ENCODE data around the gene CCDC33. TPM values are rescaled to one million over a fixed set of nuclear protein-coding genes. Genes with fewer than 3 reads are reported as not detected.

The CCDC33 gene
- total and polyA plus RNA-seq, 2 experiments from 2014 or later: 0.63 to 0.86 TPM

DNA sequence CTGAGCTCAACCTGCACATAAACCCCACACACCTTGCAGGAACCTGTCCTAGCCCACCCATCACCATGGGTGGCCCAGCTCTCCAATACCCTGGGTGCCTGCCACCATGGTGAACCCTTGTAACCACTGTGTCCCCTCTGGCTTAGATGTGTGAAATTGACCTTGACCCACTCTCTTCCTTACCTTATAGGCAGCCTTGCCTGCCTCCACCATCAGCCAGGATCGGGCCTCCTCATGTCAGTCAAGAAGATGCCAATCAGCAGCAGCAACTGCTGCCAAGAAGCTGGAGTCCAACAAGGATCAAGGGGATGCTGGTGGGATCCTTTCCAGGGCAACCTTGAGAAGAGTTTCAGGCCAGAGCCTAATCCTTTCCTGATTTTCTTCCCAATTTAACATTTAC is 140.1 kb downstream of the CCDC33 start:
- Histone ChIP-seq H2AFZ (no peak overlapping the region), H3K27ac (no peak overlapping the region), H3K4me1 (ENCODE audit: insufficient read depth) (no peaks in the 10 kb centered on the region), H3K27me3 (no peaks in the 10 kb centered on the region), H3K4me3 (no peak overlapping the region), H3K79me2 (no peaks in the 10 kb centered on the region), H3K36me3 (replicated peaks; ENCODE audit: insufficient read depth, low read depth) (no peaks in the 10 kb centered on the region), H4K20me1 (ENCODE audit: insufficient read depth, poor library complexity, severe bottlenecking) (no peaks in the 10 kb centered on the region), H3K4me2 (no peak overlapping the region), H3K9me3 (ENCODE audit: low read depth) (no peaks in the 10 kb centered on the region), H3K9me2 (replicated peaks; ENCODE audit: insufficient read depth) (no peaks in the 10 kb centered on the region)
- WGBS (ENCODE audit: low lambda C conversion rate, missing lambda C conversion rate): 86% methylated on average over 1 of the region's 1 CpG
- TF ChIP-seq CTCF (IDR thresholded peaks at IDR 0.05; ENCODE audit: poor library complexity): no peak
- no peak for TF ChIP-seq EZH2phosphoT487 (IDR thresholded peaks at IDR 0.05; ENCODE audit: low read depth, severe bottlenecking, unreplicated experiment)
- TF ChIP-seq EZH2 (IDR thresholded peaks at IDR 0.05; ENCODE audit: borderline replicate concordance): no peak
- no peak for DNase-seq (ENCODE audit: low spot score)

DNA sequence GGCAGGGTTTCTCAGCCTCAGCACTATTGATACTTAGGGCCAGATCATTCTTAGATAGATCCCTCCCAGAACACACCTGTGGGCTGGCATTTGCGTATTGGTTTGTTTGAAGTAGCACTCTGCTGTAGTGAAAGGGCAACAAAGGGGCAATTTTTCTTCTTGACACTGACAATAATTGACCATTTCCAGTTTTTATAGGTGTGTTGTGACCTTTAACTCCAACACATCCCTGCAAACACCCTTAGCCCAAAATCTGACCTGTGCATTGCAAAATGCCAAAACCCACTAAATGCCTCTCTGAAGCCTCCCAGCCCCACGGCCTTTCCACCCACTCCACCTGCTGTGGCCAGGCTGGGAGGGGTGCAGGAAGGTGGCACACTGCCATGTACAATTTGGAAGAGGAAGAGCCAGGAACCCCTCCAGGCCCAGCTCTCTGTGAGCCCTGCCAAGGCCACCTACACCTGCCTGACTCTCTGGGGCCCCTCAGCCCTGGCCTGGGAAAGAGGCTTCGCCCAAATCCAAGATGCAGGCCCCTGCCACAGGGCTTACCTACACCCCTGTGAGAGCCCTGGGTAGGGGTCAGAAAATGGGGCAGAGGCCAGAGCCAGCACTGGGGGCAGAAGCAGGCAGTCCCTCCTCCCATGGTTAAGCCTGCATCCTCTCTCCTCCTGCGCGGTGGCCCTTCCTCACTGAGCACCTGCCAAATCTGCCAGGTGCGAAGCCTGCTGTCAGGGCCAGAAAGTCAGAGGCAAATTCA is 140.9 kb downstream of the CCDC33 start:
- H3K4me1 ChIP-seq (ENCODE audit: insufficient read depth): no peaks in the 10 kb centered on the region
- WGBS (ENCODE audit: low lambda C conversion rate, missing lambda C conversion rate): 92% methylated on average over 6 of the region's 6 CpGs
- H3K9me3 ChIP-seq (ENCODE audit: low read depth): no peaks in the 10 kb centered on the region
- TF ChIP-seq EZH2phosphoT487 (IDR thresholded peaks at IDR 0.05; ENCODE audit: low read depth, severe bottlenecking, unreplicated experiment) (no peak), EZH2 (IDR thresholded peaks at IDR 0.05; ENCODE audit: borderline replicate concordance) (no peak), CTCF (IDR thresholded peaks at IDR 0.05; ENCODE audit: poor library complexity) (no peak)
- H3K27ac ChIP-seq: no peak overlapping the region
- H3K9me2 ChIP-seq (replicated peaks; ENCODE audit: insufficient read depth): no peaks in the 10 kb centered on the region
- no peak for DNase-seq (ENCODE audit: low spot score)
- no peak overlapping the region for H3K4me2 ChIP-seq
- no peak overlapping the region for H3K4me3 ChIP-seq
- no peaks in the 10 kb centered on the region for H3K27me3 ChIP-seq
- H3K36me3 ChIP-seq (replicated peaks; ENCODE audit: insufficient read depth, low read depth): no peaks in the 10 kb centered on the region
- no peaks in the 10 kb centered on the region for H4K20me1 ChIP-seq (ENCODE audit: insufficient read depth, poor library complexity, severe bottlenecking)
- H3K79me2 ChIP-seq: no peaks in the 10 kb centered on the region
- H2AFZ ChIP-seq: no peak overlapping the region

GRCh38 chr15:74377831-74378766 is 142.0 kb downstream of the CCDC33 start:
- Histone ChIP-seq H3K4me2 (no peak overlapping the region), H3K9me3 (ENCODE audit: low read depth) (no peaks in the 10 kb centered on the region), H3K79me2 (no peaks in the 10 kb centered on the region), H4K20me1 (ENCODE audit: insufficient read depth, poor library complexity, severe bottlenecking) (no peaks in the 10 kb centered on the region), H3K27ac (peak overlapping the region; percentile 68), H3K9me2 (replicated peaks; ENCODE audit: insufficient read depth) (no peaks in the 10 kb centered on the region), H2AFZ (no peak overlapping the region), H3K27me3 (no peaks in the 10 kb centered on the region), H3K4me1 (ENCODE audit: insufficient read depth) (no peaks in the 10 kb centered on the region), H3K4me3 (no peak overlapping the region), H3K36me3 (replicated peaks; ENCODE audit: insufficient read depth, low read depth) (no peaks in the 10 kb centered on the region)
- WGBS (ENCODE audit: low lambda C conversion rate, missing lambda C conversion rate): 86% methylated on average over 15 of the region's 15 CpGs
- DNase-seq (ENCODE audit: low spot score): no peak
- TF ChIP-seq EZH2phosphoT487 (IDR thresholded peaks at IDR 0.05; ENCODE audit: low read depth, severe bottlenecking, unreplicated experiment) (no peak), CTCF (IDR thresholded peaks at IDR 0.05; ENCODE audit: poor library complexity) (no peak), EZH2 (IDR thresholded peaks at IDR 0.05; ENCODE audit: borderline replicate concordance) (no peak)
